Keratinocyte (primary cell): Measurements from ENCODE around the gene LEFTY2. TPM values are rescaled to one million over a fixed set of nuclear protein-coding genes. Genes with fewer than 3 reads are reported as not detected.
A peak's percentile ranks its signal among the peaks of the same experiment; 100 is the strongest.

Source experiments
- DNase-seq: peaks from one replicate; pipeline ENCODE4 v3.0.0-alpha.2; 2011; ENCODE audit warnings: low read depth, missing footprints, low spot score
- FAIRE-seq: peaks from 2 replicates; lab custom pipeline; 2011; peaks lifted over from hg19 to GRCh38; lab: Jason Lieb, UNC
- H2AFZ ChIP-seq: 2 replicates; pipeline ENCODE4 v1.6.0; 2012; ENCODE audit warnings: low read length, control low read depth, inconsistent platforms; ENCODE audit not compliant: control insufficient read depth
- H3K27ac ChIP-seq: 2 replicates; pipeline ENCODE4 v1.5.1; 2011; ENCODE audit warnings: low read length; ENCODE audit not compliant: control insufficient read depth, insufficient read depth
- H3K27me3 ChIP-seq: 3 replicates; pipeline ENCODE4 v1.6.0; 2011; ENCODE audit warnings: low read length; ENCODE audit not compliant: control insufficient read depth, insufficient read depth; ENCODE audit errors: extremely low read depth
- H3K36me3 ChIP-seq, 2 experiments: 2 replicates in 1 of 2; 3 replicates in 1 of 2; pipeline ENCODE4 v1.5.1; 2011; ENCODE audit warnings: low read length in 2 of 2, mild to moderate bottlenecking in 1 of 2; ENCODE audit not compliant: control insufficient read depth in 2 of 2, insufficient read depth in 2 of 2; ENCODE audit errors: extremely low read depth in 1 of 2
- H3K4me1 ChIP-seq: 3 replicates; pipeline ENCODE4 v1.5.1; 2011; ENCODE audit warnings: low read length; ENCODE audit not compliant: control insufficient read depth, insufficient read depth; ENCODE audit errors: extremely low read depth
- H3K4me2 ChIP-seq: 3 replicates; pipeline ENCODE4 v1.6.0; 2011; ENCODE audit warnings: low read depth, low read length; ENCODE audit not compliant: control insufficient read depth, insufficient read depth; ENCODE audit errors: extremely low read depth
- H3K4me3 ChIP-seq, 3 experiments: fragments of 200-600 bp in 1 of 3; sonication (generic) in 1 of 3; 2 replicates in 2 of 3; 3 replicates in 1 of 3; pipeline ENCODE4 v1.5.1; 2011 to 2016; ENCODE audit warnings: low read length in 3 of 3, mild to moderate bottlenecking in 3 of 3, control low read depth in 2 of 3, inconsistent platforms in 1 of 3, low read depth in 1 of 3, mixed read lengths in 1 of 3, mixed run types in 1 of 3, moderate library complexity in 1 of 3; ENCODE audit not compliant: control insufficient read depth in 2 of 3, insufficient read depth in 2 of 3; ENCODE audit errors: extremely low read depth in 1 of 3
- H3K79me2 ChIP-seq: 2 replicates; pipeline ENCODE4 v1.6.0; 2012; ENCODE audit warnings: low read length; ENCODE audit not compliant: control insufficient read depth, insufficient read depth
- H3K9ac ChIP-seq: 3 replicates; pipeline ENCODE4 v1.6.0; 2011; ENCODE audit warnings: low read length; ENCODE audit not compliant: control insufficient read depth, insufficient read depth; ENCODE audit errors: extremely low read depth
- H3K9me1 ChIP-seq: 3 replicates; pipeline ENCODE4 v1.6.0; 2011; ENCODE audit warnings: low read length; ENCODE audit not compliant: control insufficient read depth, insufficient read depth; ENCODE audit errors: extremely low read depth
- H3K9me3 ChIP-seq: 2 replicates; pipeline ENCODE4 v1.5.1; 2012; ENCODE audit warnings: low read depth, low read length; ENCODE audit not compliant: control insufficient read depth
- H4K20me1 ChIP-seq: 3 replicates; pipeline ENCODE4 v1.6.0; 2011; ENCODE audit warnings: low read length; ENCODE audit not compliant: control insufficient read depth, insufficient read depth; ENCODE audit errors: extremely low read depth
- EZH2 ChIP-seq: IDR thresholded peaks from one replicate; pipeline ENCODE4 v1.6.1; 2012; ENCODE audit warnings: inconsistent platforms, mild to moderate bottlenecking, low read length, moderate library complexity
- dilution Hi-C: fragments of 300-500 bp; cut with MboI; formaldehyde crosslinking; loops from one replicate; pipeline ENCODE4 v1.7.0; 2020; ENCODE audit warnings: low sequenced_read_pairs; ENCODE audit not compliant: extremely low pct_ligation_motif_present
- polyA plus RNA-seq, 5 experiments: library from polyadenylated mRNA; depleted of rRNA in 3 of 5; stranded (reverse) in 3 of 5; stranded (forward) in 1 of 5; unstranded in 1 of 5; fragments of >200 nt; gene quantifications; 1 replicate in 1 of 5; 2 replicates in 3 of 5; 3 replicates in 1 of 5; pipeline versions ENCODE4 v1.2.1 to v1.2.3, GENCODE V29; 2011 to 2012; ENCODE audit warnings: missing spikeins in 2 of 5, low read depth in 1 of 5, low replicate concordance in 1 of 5
- TF ChIP-seq, protein P1 (sequence below), 3 experiments: IDR thresholded peaks in 1 of 3; conservative IDR thresholded peaks in 1 of 3; optimal IDR thresholded peaks in 1 of 3; 2 replicates in 2 of 3; 3 replicates in 1 of 3; pipeline versions ENCODE3 to v1.5.1; 2011; ENCODE audit warnings: low read length in 3 of 3, mild to moderate bottlenecking in 3 of 3, moderate library complexity in 2 of 3, control low read depth in 1 of 3, inconsistent platforms in 1 of 3; ENCODE audit not compliant: insufficient read depth in 2 of 3; ENCODE audit errors: extremely low read depth in 1 of 3

The LEFTY2 gene
- polyA plus RNA-seq, 1 donor (not counting 4 experiments of a cell fraction or from before 2014, with no cell fraction given): not detected

DNA sequence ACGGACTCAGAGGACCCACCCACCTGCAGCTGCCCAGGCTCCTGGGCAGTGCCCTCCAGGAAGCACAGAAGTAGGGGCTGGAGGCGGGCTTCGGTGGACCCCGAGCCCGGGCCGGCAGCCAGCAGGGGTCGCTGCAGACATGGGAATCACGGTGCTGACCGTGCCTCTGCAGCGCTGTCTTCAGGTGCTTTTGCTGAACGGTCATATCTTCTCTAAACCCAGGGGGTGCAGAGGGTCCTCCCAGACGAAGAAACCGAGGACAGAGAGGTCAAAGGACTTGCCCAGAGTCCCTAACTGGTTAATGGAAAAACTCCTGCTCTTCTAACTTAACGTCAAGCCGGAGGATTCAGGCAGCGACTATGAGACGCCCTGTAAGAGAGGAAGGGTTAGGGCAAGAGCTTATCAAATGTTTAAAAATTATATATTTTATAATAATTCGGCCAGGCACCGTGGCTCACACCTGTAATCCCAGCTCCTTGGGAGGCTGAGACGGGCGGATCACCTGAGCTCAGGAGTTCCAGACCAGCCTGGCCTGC, 21.5 kb upstream of the LEFTY2 start:
- Histone ChIP-seq H3K79me2 (no peaks in the 10 kb centered on the region), H3K9me1 (no peaks in the 10 kb centered on the region), H3K4me3 (no peak overlapping the region), H2AFZ (no peak overlapping the region), H3K27me3 (peaks cover 5% of the 10 kb centered on the region), H3K4me2 (no peak overlapping the region), H3K27ac (no peak overlapping the region), H3K36me3 (no peaks in the 10 kb centered on the region), H3K9me3 (no peaks in the 10 kb centered on the region), H3K9ac (no peak overlapping the region), H3K4me1 (no peaks in the 10 kb centered on the region), H4K20me1 (no peaks in the 10 kb centered on the region)
- FAIRE-seq (no peak), DNase-seq (no peak)
- TF ChIP-seq EZH2: no peak
- TF ChIP-seq, protein P1, sequence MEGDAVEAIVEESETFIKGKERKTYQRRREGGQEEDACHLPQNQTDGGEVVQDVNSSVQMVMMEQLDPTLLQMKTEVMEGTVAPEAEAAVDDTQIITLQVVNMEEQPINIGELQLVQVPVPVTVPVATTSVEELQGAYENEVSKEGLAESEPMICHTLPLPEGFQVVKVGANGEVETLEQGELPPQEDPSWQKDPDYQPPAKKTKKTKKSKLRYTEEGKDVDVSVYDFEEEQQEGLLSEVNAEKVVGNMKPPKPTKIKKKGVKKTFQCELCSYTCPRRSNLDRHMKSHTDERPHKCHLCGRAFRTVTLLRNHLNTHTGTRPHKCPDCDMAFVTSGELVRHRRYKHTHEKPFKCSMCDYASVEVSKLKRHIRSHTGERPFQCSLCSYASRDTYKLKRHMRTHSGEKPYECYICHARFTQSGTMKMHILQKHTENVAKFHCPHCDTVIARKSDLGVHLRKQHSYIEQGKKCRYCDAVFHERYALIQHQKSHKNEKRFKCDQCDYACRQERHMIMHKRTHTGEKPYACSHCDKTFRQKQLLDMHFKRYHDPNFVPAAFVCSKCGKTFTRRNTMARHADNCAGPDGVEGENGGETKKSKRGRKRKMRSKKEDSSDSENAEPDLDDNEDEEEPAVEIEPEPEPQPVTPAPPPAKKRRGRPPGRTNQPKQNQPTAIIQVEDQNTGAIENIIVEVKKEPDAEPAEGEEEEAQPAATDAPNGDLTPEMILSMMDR (optimal IDR thresholded peaks at IDR 0.05 in 1 of 3, IDR thresholded peaks at IDR 0.05 in 1 of 3, conservative IDR thresholded peaks at IDR 0.05 in 1 of 3; ENCODE audit: extremely low read depth in 1 of 3, insufficient read depth in 2 of 3, low read length in 3 of 3): peak in 2 of 3 experiments; percentile 39
- dilution Hi-C loops: no loop called here

DNA sequence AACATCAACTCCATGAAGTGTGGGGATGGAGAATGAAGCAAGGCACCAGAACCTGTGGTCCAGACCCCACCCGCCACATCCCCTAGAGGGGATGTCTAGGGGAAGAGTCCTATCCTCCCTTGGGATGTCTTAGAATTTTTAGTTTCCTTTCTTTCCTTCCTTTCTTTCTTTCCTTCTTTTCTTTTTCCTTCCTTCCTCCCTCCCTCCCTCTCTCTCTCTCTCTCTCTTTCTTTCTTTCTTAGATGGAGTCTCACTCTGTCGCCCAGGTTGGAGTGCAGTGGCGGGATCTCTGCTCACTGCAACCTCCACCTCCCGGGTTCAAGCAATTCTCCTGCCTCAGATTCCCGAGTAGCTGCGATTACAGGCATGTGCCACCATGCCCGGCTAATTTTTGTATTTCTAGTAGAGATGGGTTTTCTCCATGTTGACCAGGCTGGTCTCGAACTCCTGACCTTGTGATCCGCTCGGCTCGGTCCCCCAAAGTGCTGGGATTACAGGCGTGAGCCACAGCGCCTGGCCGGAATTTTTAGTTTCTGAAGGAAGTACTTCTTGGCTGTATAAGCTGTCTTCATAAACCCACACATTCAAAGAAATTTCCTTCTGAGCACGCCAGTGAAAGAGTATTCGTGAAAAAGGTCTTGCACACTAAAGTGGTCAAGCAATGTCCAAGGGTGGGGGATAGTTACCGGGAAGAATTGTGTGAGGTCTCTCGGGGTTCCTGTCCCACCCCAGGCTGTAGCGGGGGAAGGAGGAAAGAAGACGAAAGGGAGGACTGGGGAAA, 20.8 kb upstream of the LEFTY2 start:
- FAIRE-seq: no peak
- DNase-seq: no peak
- Histone ChIP-seq H3K36me3 (no peaks in the 10 kb centered on the region), H3K9me1 (no peaks in the 10 kb centered on the region), H3K27me3 (peaks cover 5% of the 10 kb centered on the region), H2AFZ (no peak overlapping the region), H3K9me3 (no peaks in the 10 kb centered on the region), H3K4me1 (no peaks in the 10 kb centered on the region), H3K79me2 (no peaks in the 10 kb centered on the region), H3K4me2 (no peak overlapping the region), H3K4me3 (no peak overlapping the region), H3K9ac (no peak overlapping the region), H4K20me1 (no peaks in the 10 kb centered on the region), H3K27ac (no peak overlapping the region)
- dilution Hi-C loops: no loop called here
- TF ChIP-seq, protein P1 (optimal IDR thresholded peaks at IDR 0.05 in 1 of 3, IDR thresholded peaks at IDR 0.05 in 1 of 3, conservative IDR thresholded peaks at IDR 0.05 in 1 of 3; ENCODE audit: extremely low read depth in 1 of 3, insufficient read depth in 2 of 3, low read length in 3 of 3): no peak
- no peak for TF ChIP-seq EZH2
